ENCODE results near the gene APBA1. TPM values are rescaled to one million over a fixed set of nuclear protein-coding genes. Genes with fewer than 3 reads are reported as not detected.

The APBA1 gene
- total RNA-seq, 1 experiment from 2014 or later = 0.05 TPM

DNA sequence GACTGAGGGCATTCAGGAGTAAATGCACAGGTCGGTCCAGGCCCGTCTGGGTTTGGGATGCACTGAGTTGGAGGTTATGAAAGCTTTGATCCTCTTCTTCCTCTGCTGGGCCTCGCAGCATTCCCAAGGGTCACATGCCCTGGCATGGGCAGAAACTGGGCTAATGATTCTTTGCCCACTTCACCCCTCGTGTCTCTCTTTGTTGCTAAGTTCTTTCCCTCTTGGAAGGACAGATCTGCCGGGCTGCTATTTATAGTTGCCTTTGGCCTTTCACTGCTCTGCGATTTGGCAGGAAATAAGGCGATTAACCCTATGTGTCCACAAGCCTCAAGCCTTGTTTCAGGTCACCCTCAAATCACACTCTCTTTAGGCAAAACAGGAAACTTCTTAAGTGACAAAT lies 280.2 kb downstream of the APBA1 start:
- BruUV-seq (replicated peaks) = no TSS peak
- Histone ChIP-seq H3K36me3 (ENCODE audit: control insufficient read depth, insufficient read depth, low read length) (no peaks in the 10 kb centered on the region), H3K27me3 (ENCODE audit: control insufficient read depth, insufficient read depth, low read length) (no peaks in the 10 kb centered on the region), H3K4me1 (ENCODE audit: control insufficient read depth, insufficient read depth, low read length) (no peaks in the 10 kb centered on the region), H3K27ac (ENCODE audit: low read length) (no peak overlapping the region), H3K9me3 (ENCODE audit: control insufficient read depth, insufficient read depth, low read depth, low read length) (no peaks in the 10 kb centered on the region), H3K4me3 (ENCODE audit: low read depth in 2 of 2, low read length in 2 of 2) (no peak overlapping the region)
- ChIA-PET POLR2A (no interaction called here), CTCF (no interaction called here)
- intact Hi-C loops (cut with micrococcal nuclease; ENCODE audit: unreplicated experiment) (no loop called here), in situ Hi-C loops (cut with HindIII; ENCODE audit: low pct_unique_long_range_greater_than_20kb, low sequenced_read_pairs) (no loop called here)
- ATAC-seq (no peak), DNase-seq (ENCODE audit: low read depth, low spot score) (no peak)
- TF ChIP-seq TCF7L2 (IDR thresholded peaks at IDR 0.05; ENCODE audit: low read depth, low read length) (no peak), SIN3A (IDR thresholded peaks at IDR 0.05; ENCODE audit: borderline replicate concordance, insufficient read depth, low read depth, low read length) (no peak), POLR2AphosphoS5 (IDR thresholded peaks at IDR 0.05; ENCODE audit: low read depth, low read length) (no peak)
- TF ChIP-seq, protein P1, sequence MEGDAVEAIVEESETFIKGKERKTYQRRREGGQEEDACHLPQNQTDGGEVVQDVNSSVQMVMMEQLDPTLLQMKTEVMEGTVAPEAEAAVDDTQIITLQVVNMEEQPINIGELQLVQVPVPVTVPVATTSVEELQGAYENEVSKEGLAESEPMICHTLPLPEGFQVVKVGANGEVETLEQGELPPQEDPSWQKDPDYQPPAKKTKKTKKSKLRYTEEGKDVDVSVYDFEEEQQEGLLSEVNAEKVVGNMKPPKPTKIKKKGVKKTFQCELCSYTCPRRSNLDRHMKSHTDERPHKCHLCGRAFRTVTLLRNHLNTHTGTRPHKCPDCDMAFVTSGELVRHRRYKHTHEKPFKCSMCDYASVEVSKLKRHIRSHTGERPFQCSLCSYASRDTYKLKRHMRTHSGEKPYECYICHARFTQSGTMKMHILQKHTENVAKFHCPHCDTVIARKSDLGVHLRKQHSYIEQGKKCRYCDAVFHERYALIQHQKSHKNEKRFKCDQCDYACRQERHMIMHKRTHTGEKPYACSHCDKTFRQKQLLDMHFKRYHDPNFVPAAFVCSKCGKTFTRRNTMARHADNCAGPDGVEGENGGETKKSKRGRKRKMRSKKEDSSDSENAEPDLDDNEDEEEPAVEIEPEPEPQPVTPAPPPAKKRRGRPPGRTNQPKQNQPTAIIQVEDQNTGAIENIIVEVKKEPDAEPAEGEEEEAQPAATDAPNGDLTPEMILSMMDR (IDR thresholded peaks at IDR 0.05) = no peak
- TF ChIP-seq, protein P2, sequence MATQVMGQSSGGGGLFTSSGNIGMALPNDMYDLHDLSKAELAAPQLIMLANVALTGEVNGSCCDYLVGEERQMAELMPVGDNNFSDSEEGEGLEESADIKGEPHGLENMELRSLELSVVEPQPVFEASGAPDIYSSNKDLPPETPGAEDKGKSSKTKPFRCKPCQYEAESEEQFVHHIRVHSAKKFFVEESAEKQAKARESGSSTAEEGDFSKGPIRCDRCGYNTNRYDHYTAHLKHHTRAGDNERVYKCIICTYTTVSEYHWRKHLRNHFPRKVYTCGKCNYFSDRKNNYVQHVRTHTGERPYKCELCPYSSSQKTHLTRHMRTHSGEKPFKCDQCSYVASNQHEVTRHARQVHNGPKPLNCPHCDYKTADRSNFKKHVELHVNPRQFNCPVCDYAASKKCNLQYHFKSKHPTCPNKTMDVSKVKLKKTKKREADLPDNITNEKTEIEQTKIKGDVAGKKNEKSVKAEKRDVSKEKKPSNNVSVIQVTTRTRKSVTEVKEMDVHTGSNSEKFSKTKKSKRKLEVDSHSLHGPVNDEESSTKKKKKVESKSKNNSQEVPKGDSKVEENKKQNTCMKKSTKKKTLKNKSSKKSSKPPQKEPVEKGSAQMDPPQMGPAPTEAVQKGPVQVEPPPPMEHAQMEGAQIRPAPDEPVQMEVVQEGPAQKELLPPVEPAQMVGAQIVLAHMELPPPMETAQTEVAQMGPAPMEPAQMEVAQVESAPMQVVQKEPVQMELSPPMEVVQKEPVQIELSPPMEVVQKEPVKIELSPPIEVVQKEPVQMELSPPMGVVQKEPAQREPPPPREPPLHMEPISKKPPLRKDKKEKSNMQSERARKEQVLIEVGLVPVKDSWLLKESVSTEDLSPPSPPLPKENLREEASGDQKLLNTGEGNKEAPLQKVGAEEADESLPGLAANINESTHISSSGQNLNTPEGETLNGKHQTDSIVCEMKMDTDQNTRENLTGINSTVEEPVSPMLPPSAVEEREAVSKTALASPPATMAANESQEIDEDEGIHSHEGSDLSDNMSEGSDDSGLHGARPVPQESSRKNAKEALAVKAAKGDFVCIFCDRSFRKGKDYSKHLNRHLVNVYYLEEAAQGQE (IDR thresholded peaks at IDR 0.05; ENCODE audit: insufficient read depth in 1 of 2, low read depth in 2 of 2, low read length in 1 of 2) = no peak

DNA sequence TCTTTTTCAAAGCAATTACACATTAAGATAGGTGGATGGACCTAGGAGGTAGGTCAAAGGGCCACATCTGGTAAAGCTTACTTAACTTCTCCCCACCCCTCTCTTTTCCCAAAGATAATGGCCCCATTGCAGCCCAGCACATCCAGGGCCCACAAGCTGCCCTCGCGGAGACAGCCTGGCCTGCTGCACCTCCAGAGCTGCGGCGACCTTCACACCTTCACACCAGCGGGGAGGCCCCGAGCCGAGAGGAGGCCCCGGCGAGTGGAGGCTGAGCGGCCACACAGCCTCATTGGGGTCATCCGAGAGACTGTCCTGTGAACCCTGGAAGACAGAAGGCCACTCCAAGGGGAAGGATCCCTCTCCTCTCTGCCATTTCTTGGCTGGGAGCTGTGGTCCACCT lies 280.7 kb downstream of the APBA1 start:
- no peaks in the 10 kb centered on the region for H3K27me3 ChIP-seq (ENCODE audit: control insufficient read depth, insufficient read depth, low read length)
- ATAC-seq (no peak), DNase-seq (ENCODE audit: low read depth, low spot score) (no peak)
- no peak for TF ChIP-seq POLR2AphosphoS5 (IDR thresholded peaks at IDR 0.05; ENCODE audit: low read depth, low read length)
- TF ChIP-seq SIN3A (IDR thresholded peaks at IDR 0.05; ENCODE audit: borderline replicate concordance, insufficient read depth, low read depth, low read length) = no peak
- TF ChIP-seq, protein P2 (IDR thresholded peaks at IDR 0.05; ENCODE audit: insufficient read depth in 1 of 2, low read depth in 2 of 2, low read length in 1 of 2) = no peak
- TF ChIP-seq, protein P1 (IDR thresholded peaks at IDR 0.05) = no peak
- no peak for TF ChIP-seq TCF7L2 (IDR thresholded peaks at IDR 0.05; ENCODE audit: low read depth, low read length)
- in situ Hi-C loops (cut with HindIII; ENCODE audit: low pct_unique_long_range_greater_than_20kb, low sequenced_read_pairs) = no loop called here
- no peaks in the 10 kb centered on the region for H3K36me3 ChIP-seq (ENCODE audit: control insufficient read depth, insufficient read depth, low read length)
- ChIA-PET POLR2A (no interaction called here), CTCF (no interaction called here)
- BruUV-seq (replicated peaks) = no TSS peak
- intact Hi-C loops (cut with micrococcal nuclease; ENCODE audit: unreplicated experiment) = no loop called here
- H3K9me3 ChIP-seq (ENCODE audit: control insufficient read depth, insufficient read depth, low read depth, low read length) = no peaks in the 10 kb centered on the region
- no peak overlapping the region for H3K27ac ChIP-seq (ENCODE audit: low read length)
- no peak overlapping the region for H3K4me3 ChIP-seq (ENCODE audit: low read depth in 2 of 2, low read length in 2 of 2)
- no peaks in the 10 kb centered on the region for H3K4me1 ChIP-seq (ENCODE audit: control insufficient read depth, insufficient read depth, low read length)
